Activated naive CD8-positive, alpha-beta T cell treated with anti-CD3 and anti-CD28 coated beads, Interleukin-2, amount 50 U/mL, for 24 hours (primary cell): ENCODE results near the gene CCDC92B.
A peak's percentile ranks its signal among the peaks of the same experiment; 100 is the strongest.
"Not testable (repeated sequence)": the region's sequence is repeated elsewhere in the genome, so short reads cannot be mapped to it uniquely, and the experiment has no call there.

ENCODE experiments used
- ATAC-seq: fragments of 150-1000 bp; cut with Tn5 transposase; one replicate; pipeline ENCODE4 v1.10.0; 2021
- DNase-seq: peaks from one replicate; pipeline ENCODE4 v3.0.0; 2021
- H3K27ac Mint-ChIP-seq: one replicate; pipeline ENCODE4 v1.8.0; 2021; ENCODE audit warnings: mild to moderate bottlenecking, mixed read lengths
- H3K27me3 Mint-ChIP-seq: one replicate; pipeline ENCODE4 v1.8.0; 2021; ENCODE audit warnings: mixed read lengths
- H3K36me3 Mint-ChIP-seq: one replicate; pipeline ENCODE4 v1.8.0; 2021; ENCODE audit warnings: low read depth, mixed read lengths
- H3K4me1 Mint-ChIP-seq: one replicate; pipeline ENCODE4 v1.8.0; 2021; ENCODE audit warnings: mixed read lengths
- H3K4me3 Mint-ChIP-seq: one replicate; pipeline ENCODE4 v1.8.0; 2021; ENCODE audit warnings: mild to moderate bottlenecking, moderate library complexity, mixed read lengths
- H3K9me3 Mint-ChIP-seq: one replicate; pipeline ENCODE4 v1.8.0; 2021; ENCODE audit warnings: mixed read lengths

Gene CCDC92B

DNA sequence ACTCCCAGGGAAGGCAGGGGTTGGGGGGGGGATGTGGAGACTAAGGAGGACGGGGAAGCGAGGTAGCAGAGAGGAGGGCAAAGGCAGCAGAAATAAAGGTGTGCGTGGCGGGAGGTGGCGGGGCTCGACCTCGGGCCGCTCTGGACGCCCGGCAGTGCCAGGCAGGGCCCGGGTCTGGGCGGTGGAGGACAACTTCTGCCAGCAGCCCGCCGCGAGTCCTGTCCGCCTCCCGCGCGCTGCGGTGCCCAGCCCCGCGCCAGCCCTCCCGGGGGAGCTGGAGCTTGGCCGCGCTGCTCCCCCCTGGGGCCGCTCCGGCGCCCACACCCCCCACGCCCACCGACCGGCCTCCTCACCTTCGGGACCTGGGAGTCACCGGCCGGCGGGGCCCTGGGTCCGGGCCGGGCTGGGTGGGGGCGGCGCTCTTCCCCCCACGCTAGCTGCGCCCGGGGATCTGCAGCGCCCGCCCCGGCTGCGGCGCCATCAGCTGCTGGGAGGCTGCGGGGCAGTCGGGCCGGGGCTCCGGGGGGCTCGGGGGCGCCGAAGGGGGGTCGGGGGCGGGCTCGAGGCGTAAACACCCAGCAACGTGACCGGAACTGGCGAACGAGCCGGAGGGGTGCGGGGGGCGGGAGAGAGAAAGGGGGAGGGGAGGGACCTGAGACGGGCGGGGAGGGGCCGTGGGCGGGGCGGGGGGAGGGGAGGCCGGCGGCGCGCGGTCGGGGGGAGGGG is at the start of gene CCDC92B:
TSS of gene CCDC92B (minus strand) at position 595 of the 726 bp plus-strand sequence. CDS start 14,507 bp downstream, outside the sequence.
- no peak within 1 kb of the TSS for H3K27ac Mint-ChIP-seq
- no peaks in the 10 kb centered on the region for H3K36me3 Mint-ChIP-seq
- no peak for DNase-seq
- H3K27me3 Mint-ChIP-seq = peaks cover 61% of the 10 kb centered on the region
- ATAC-seq = no peak
- H3K4me1 Mint-ChIP-seq = no peaks in the 10 kb centered on the region
- H3K4me3 Mint-ChIP-seq = no peak within 1 kb of the TSS
- H3K9me3 Mint-ChIP-seq = no peaks in the 10 kb centered on the region

DNA sequence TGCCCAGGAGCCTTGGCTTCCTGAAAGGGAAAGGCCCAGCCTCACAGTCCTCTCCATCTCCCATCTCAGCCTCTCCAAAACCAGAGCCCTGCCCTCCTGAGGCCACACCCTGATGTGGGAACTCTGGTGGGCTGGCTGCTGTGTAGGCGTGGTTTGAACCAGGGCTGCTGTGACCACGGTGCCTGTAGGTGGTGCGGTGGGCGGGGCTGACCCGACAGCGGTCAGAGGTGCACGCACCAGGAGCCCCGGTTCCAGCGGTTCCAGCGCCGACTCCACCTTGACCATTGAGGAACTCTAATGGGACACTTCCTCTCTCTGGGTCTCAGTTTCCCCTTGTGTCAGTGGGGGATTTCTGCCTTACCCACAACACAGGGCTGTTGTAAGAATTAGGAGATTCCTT is 49.2 kb upstream of the CCDC92B start:
- Mint-ChIP-seq H3K27me3 (peaks cover 56% of the 10 kb centered on the region), H3K4me3 (no peak overlapping the region), H3K9me3 (no peaks in the 10 kb centered on the region), H3K4me1 (peaks cover 44% of the 10 kb centered on the region), H3K36me3 (peaks cover 2% of the 10 kb centered on the region), H3K27ac (no peak overlapping the region)
- DNase-seq = no peak
- no peak for ATAC-seq

DNA sequence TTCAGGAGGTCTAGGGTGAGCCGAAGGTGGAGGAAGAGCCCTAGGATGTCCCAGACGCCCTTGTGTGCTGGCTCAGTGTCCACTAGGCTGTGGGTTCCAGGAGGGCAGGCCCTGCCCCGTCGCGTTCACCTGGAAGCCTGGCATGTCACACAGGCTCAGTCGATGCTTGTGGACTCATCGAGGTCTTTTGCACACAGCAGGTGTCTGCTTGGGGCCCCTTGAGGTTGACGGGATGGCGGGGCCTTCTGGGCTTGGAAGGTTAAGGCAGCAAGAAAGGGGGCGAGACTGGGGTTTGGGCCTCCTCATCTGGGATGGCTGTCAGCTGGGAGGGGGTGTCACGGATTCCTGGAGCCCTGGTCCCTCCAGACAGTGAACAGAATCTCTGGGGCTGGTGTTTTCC is 48.7 kb upstream of the CCDC92B start:
- no peak overlapping the region for H3K4me3 Mint-ChIP-seq
- H3K4me1 Mint-ChIP-seq = peaks cover 48% of the 10 kb centered on the region
- no peak overlapping the region for H3K27ac Mint-ChIP-seq
- DNase-seq (no peak), ATAC-seq (no peak)
- H3K9me3 Mint-ChIP-seq = no peaks in the 10 kb centered on the region
- H3K27me3 Mint-ChIP-seq = peaks cover 57% of the 10 kb centered on the region
- H3K36me3 Mint-ChIP-seq = peaks cover 2% of the 10 kb centered on the region

DNA sequence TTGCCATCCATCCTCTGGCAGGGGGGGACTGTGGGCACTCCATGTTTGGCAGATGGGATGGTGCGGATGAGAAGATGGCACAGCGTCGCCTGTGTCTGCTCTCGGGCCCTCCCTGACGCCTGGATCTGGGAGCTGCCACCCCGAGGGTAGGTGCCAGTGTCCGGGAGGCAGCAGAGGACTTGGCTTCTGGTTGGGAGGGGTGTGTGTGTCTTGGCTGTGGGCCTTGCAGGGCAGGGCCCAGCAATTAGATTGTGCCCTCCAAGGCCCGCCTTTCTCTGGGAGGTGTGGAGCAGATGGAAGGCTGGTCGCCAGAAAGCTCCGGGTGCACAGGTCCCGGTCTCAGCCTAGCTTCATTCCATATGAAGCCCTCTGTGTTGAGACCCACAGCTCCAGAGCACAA is 48.2 kb upstream of the CCDC92B start:
- H3K27ac Mint-ChIP-seq = no peak overlapping the region
- peaks cover 2% of the 10 kb centered on the region for H3K36me3 Mint-ChIP-seq
- H3K4me3 Mint-ChIP-seq = peak overlapping the region; percentile 44
- ATAC-seq (no peak), DNase-seq (no peak)
- peaks cover 54% of the 10 kb centered on the region for H3K4me1 Mint-ChIP-seq
- H3K9me3 Mint-ChIP-seq = no peaks in the 10 kb centered on the region
- peaks cover 56% of the 10 kb centered on the region for H3K27me3 Mint-ChIP-seq

DNA sequence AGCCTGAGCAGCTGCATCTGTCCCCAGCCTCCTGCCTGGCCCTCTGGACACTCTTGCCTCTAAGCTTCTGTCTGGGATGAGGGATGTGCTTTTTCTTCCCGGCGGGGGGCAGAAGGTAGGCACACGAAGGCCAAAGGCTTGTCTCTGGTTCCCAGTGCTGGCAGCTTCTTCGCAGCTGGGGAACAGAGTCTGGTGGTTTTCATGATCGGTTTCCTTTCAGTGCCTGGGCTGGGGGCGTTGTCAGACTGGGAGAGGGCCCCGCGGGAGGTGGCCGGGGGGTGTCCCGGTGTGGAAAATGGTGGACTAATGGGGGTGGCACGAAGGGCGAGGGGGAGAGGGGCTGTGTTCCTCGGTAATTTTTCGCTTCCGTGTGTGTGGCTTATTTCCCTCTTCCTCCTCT is 47.8 kb upstream of the CCDC92B start:
- peaks cover 56% of the 10 kb centered on the region for H3K27me3 Mint-ChIP-seq
- no peaks in the 10 kb centered on the region for H3K9me3 Mint-ChIP-seq
- DNase-seq (no peak), ATAC-seq (no peak)
- H3K36me3 Mint-ChIP-seq = peaks cover 2% of the 10 kb centered on the region
- no peak overlapping the region for H3K27ac Mint-ChIP-seq
- peaks cover 58% of the 10 kb centered on the region for H3K4me1 Mint-ChIP-seq
- peak overlapping the region; percentile 44 for H3K4me3 Mint-ChIP-seq

GRCh38 chr17:2796164-2797125 is 47.0 kb upstream of the CCDC92B start, which contains the start of gene RAP1GAP2:
RAP1GAP2 (plus strand) TSS chr17:2796438; CDS start chr17:2796528, 90 bp downstream.
- H3K27ac Mint-ChIP-seq = no peak within 1 kb of the TSS
- peaks cover 62% of the 10 kb centered on the region for H3K27me3 Mint-ChIP-seq
- peaks cover 2% of the 10 kb centered on the region for H3K36me3 Mint-ChIP-seq
- ATAC-seq = peak; percentile 49
- no peaks in the 10 kb centered on the region for H3K9me3 Mint-ChIP-seq
- peak; percentile 48 for DNase-seq
- peaks cover 65% of the 10 kb centered on the region for H3K4me1 Mint-ChIP-seq
- H3K4me3 Mint-ChIP-seq = peak within 1 kb of the TSS; percentile 44

DNA sequence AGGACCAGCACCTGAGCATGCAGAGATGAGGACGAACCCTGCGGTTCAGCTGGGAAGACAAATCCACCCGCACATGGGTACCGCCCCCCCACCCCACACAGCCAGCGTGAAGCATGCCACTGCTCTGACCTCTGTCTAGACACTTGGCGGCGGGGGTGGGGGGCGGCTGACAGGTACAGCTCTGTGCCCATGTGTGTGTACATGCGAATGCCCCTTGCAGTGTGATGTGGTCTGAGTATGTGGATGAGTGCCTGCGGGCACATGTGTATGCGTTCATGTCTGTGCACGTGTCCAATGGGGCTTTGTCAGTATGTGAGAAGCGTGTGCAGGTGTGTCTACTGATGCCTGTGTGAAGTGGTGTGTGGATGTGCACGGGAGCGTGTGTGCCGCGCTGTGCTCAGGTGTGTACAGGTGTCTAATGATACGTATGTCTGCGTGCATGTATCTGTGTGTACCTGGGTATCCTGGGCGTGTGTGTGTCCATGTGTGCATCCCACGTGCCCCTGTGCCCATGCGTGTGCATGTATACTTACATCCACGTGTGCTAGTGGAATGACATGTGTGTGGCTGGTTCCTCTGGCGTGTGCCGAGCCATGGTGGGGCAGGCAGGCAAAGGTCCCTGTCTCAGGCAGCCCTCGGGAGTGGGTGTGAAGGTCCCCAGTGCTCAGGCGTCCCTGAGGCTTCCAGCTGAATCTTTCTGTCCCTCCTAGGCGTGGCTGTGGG is 46.1 kb upstream of the CCDC92B start:
- peaks cover 2% of the 10 kb centered on the region for H3K36me3 Mint-ChIP-seq
- H3K4me3 Mint-ChIP-seq = peak overlapping the region; percentile 44
- no peaks in the 10 kb centered on the region for H3K9me3 Mint-ChIP-seq
- DNase-seq (no peak), ATAC-seq (no peak)
- H3K27ac Mint-ChIP-seq = no peak overlapping the region
- peaks cover 70% of the 10 kb centered on the region for H3K27me3 Mint-ChIP-seq
- peaks cover 69% of the 10 kb centered on the region for H3K4me1 Mint-ChIP-seq

DNA sequence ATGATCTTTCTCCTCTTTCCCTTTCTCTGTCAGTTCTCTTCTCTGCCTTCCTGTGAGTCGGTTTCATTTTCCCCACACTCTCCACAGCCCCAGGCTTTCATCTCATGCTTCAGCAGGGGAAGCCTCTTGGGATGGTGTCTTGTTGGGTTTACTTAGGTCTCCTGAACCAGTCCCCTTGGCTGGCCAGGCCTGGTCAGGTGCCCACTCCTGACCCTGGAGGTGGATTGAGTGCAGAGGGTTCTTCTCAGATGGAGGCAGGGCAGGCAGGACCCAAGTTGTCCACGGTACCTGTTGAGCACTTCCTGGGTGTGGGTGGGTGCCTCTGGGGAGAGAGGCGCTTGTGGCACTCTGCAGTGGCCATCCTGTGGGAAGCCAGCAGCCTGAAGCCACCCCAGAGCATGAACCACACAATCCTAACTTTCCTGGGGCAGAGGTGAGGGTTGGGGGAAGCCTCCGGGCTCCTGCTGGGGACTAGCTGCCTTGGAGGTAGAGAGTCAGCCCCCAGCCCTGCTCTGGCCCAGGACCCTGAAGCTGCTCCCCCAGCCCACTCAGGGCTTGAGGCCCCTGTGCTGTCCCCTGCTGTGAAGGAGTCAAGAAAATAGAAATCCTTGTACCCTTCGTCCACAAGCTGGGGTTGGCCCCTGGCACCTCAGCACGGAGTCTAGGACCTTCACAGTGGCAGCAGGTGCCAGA is 44.8 kb upstream of the CCDC92B start:
- no peak for ATAC-seq
- no peak for DNase-seq
- H3K27ac Mint-ChIP-seq = no peak overlapping the region
- H3K4me1 Mint-ChIP-seq = peaks cover 72% of the 10 kb centered on the region
- H3K4me3 Mint-ChIP-seq = no peak overlapping the region
- peaks cover 76% of the 10 kb centered on the region for H3K27me3 Mint-ChIP-seq
- H3K36me3 Mint-ChIP-seq = peaks cover 2% of the 10 kb centered on the region
- no peaks in the 10 kb centered on the region for H3K9me3 Mint-ChIP-seq

GRCh38 chr17:2792366-2793169 is 43.1 kb upstream of the CCDC92B start:
- peaks cover 75% of the 10 kb centered on the region for H3K27me3 Mint-ChIP-seq
- DNase-seq = peak; percentile 70
- no peaks in the 10 kb centered on the region for H3K36me3 Mint-ChIP-seq
- H3K27ac Mint-ChIP-seq = no peak overlapping the region
- peak; percentile 71 for ATAC-seq
- H3K4me3 Mint-ChIP-seq = peak overlapping the region; percentile 20
- H3K9me3 Mint-ChIP-seq = no peaks in the 10 kb centered on the region
- H3K4me1 Mint-ChIP-seq = peaks cover 62% of the 10 kb centered on the region

DNA sequence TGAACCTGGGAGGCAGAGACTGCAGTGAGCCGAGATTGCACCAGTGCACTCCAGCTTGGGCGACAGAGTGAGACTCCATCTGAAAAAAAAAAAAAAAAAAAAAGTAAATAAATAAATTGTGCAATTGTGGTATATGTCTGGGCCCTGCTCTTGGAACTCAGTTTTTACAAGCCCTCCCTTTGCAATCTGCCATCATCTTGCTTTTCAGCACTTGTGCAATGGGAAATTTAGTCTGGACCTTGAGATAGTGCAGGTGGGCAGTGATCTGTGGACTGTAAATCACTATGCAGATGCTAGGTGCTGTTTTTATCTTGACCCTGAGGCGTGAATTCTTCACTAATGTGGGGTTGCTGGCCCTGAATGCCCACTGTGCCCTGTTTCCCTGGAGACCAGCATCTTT is 40.2 kb upstream of the CCDC92B start:
- Mint-ChIP-seq H3K4me3 (no peak overlapping the region), H3K9me3 (no peaks in the 10 kb centered on the region), H3K27ac (no peak overlapping the region), H3K36me3 (no peaks in the 10 kb centered on the region), H3K4me1 (peaks cover 42% of the 10 kb centered on the region), H3K27me3 (peaks cover 56% of the 10 kb centered on the region)
- DNase-seq (no peak), ATAC-seq (no peak)

DNA sequence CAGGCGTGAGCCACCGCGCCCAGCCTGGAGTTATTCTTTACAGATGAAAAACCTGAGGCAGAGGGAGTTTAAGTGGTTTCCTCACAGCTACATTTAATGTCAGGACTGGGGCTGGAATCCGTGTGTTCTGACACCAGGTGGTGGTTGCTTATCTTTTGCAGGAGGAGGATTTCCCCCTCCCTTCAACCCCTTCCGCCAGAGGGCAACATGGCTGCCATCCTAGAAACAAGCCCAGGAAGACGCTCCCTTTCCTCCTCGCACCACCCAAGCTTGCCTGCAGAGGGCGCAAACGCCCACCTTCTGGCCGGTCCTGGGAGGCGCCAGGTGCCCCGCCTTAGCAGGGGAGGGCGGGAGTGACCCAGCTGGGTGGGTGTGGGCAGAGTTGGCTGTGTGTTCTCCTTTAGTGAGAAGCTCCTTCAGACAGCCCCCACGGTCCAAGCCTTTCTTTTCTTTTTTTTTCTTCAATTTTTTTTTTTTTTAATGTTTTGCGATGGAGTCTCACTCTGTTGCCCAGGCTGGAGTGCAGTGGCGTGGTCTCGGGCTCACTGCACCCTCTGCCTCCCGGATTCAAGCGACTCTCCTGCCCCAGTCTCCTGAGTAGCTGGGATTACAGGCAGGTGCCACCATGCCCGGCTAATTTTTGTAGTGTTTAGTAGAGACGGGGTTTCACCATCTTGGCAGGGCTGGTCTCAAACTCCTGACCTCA is 36.9 kb upstream of the CCDC92B start:
- Mint-ChIP-seq H3K27ac (no peak overlapping the region), H3K27me3 (peaks cover 35% of the 10 kb centered on the region), H3K9me3 (no peaks in the 10 kb centered on the region), H3K4me1 (peaks cover 10% of the 10 kb centered on the region), H3K36me3 (no peaks in the 10 kb centered on the region), H3K4me3 (no peak overlapping the region)
- peak; percentile 97 for ATAC-seq
- peak; percentile 94 for DNase-seq

GRCh38 chr17:2785376-2785775 is 35.9 kb upstream of the CCDC92B start:
- not testable (repeated sequence) for H3K36me3 Mint-ChIP-seq, H3K4me1 Mint-ChIP-seq, DNase-seq, ATAC-seq, H3K9me3 Mint-ChIP-seq, H3K27ac Mint-ChIP-seq, H3K4me3 Mint-ChIP-seq
- peaks cover 28% of the 10 kb centered on the region for H3K27me3 Mint-ChIP-seq

DNA sequence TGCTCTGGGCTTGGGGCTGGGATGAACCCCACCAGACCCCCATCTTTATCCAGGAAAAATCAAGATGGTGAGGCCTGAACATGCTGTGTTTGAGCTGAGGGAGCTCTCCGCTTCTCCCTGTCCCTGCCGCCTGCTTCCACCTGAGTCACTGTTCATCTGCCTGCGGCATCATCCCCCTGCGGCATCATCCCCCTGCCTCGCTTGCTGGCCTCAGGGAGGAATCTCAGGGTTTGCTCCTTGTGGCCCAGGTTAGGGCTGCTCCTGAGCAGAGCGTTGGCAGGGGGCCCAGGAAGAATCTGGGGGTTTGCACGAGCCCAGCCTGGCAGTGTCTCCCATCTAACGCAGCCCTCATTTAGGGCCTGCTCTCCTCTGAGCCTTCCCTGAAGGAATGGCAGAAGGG is 35.4 kb upstream of the CCDC92B start:
- no peak for ATAC-seq
- Mint-ChIP-seq H3K9me3 (no peaks in the 10 kb centered on the region), H3K27ac (no peak overlapping the region), H3K4me3 (no peak overlapping the region), H3K36me3 (no peaks in the 10 kb centered on the region), H3K27me3 (peaks cover 27% of the 10 kb centered on the region), H3K4me1 (peaks cover 3% of the 10 kb centered on the region)
- DNase-seq = no peak
